Tibial artery (tissue), 4 donors: ENCODE results near the gene IGF1R.

ENCODE experiments used
- DNase-seq, 2 donors: peaks; one replicate each; pipeline ENCODE4 v3.0.0-alpha.2; 2019
- H3K27ac ChIP-seq, 2 donors: fragments of 200-600 bp; sonication (generic) in 1 of 2; 1 replicate in 1 of 2; 2 replicates in 1 of 2; pipeline ENCODE4 v1.5.1; 2018 to 2019; ENCODE audit warnings: mild to moderate bottlenecking in 1 of 2
- H3K27me3 ChIP-seq, 2 donors: fragments of 200-600 bp; sonication (generic) in 1 of 2; one replicate each; pipeline versions ENCODE4 v1.5.1 to v1.6.0; 2016 to 2019
- H3K36me3 ChIP-seq, 3 donors: fragments of 200-600 bp; sonication (generic) in 2 of 3; one replicate each; pipeline ENCODE4 v1.5.1; 2016 to 2019; ENCODE audit warnings: mild to moderate bottlenecking in 2 of 3
- H3K4me1 ChIP-seq, 4 donors: fragments of 200-600 bp; sonication (generic) in 2 of 4; 1 replicate in 3 of 4; 2 replicates in 1 of 4; pipeline ENCODE4 v1.5.1; 2016 to 2019
- H3K4me3 ChIP-seq, 2 donors: fragments of 200-600 bp; sonication (generic) in 1 of 2; 1 replicate in 1 of 2; 2 replicates in 1 of 2; pipeline ENCODE4 v1.5.1; 2018 to 2019; ENCODE audit warnings: mild to moderate bottlenecking in 2 of 2
- H3K9me3 ChIP-seq, 3 donors: fragments of 200-600 bp; sonication (generic) in 1 of 3; one replicate each; pipeline ENCODE4 v1.5.1; 2016 to 2019
- intact Hi-C: fragments of 100-400 bp; cut with DNase I; formaldehyde crosslinking; loops from one replicate; pipeline ENCODE4 v1.15.0; 2023; ENCODE audit warnings: low total_unique reads
- TF ChIP-seq, protein P1 (sequence below), 2 experiments: fragments of 200-600 bp in 1 of 2; fragments of 450-650 bp in 1 of 2; IDR thresholded peaks; one replicate each; pipeline ENCODE4 v1.5.1; 2017 to 2019; ENCODE audit warnings: antibody characterized with exemption in 2 of 2, mild to moderate bottlenecking in 1 of 2, moderate library complexity in 1 of 2

Gene IGF1R

DNA sequence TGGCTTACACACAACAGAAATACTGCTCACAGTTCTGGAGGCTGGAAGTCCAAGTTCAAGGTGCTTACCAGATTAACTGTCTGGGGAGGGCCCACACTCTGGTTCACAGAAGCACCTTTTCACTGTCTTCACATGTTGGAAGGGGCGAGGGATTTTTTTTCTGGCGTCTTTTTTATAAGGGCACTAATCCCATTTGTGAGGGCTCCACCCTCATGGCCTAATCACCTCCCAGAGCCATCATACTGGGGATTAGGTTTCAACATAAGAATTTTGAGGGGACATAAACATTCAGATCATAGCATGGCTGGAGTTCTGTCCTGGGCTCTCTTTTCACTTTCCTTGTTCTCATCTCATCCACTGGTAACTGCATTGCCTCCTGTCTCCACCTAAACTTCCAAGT is 63.5 kb downstream of the IGF1R start:
- no peak for DNase-seq
- intact Hi-C loops = no loop called here
- H3K4me3 ChIP-seq = no peak overlapping the region
- no peaks in the 10 kb centered on the region for H3K27me3 ChIP-seq
- peaks cover 0 to 3% (median 0%) of the 10 kb centered on the region in 3 donors for H3K9me3 ChIP-seq
- TF ChIP-seq, protein P1, sequence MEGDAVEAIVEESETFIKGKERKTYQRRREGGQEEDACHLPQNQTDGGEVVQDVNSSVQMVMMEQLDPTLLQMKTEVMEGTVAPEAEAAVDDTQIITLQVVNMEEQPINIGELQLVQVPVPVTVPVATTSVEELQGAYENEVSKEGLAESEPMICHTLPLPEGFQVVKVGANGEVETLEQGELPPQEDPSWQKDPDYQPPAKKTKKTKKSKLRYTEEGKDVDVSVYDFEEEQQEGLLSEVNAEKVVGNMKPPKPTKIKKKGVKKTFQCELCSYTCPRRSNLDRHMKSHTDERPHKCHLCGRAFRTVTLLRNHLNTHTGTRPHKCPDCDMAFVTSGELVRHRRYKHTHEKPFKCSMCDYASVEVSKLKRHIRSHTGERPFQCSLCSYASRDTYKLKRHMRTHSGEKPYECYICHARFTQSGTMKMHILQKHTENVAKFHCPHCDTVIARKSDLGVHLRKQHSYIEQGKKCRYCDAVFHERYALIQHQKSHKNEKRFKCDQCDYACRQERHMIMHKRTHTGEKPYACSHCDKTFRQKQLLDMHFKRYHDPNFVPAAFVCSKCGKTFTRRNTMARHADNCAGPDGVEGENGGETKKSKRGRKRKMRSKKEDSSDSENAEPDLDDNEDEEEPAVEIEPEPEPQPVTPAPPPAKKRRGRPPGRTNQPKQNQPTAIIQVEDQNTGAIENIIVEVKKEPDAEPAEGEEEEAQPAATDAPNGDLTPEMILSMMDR (IDR thresholded peaks at IDR 0.05) = no peak
- H3K27ac ChIP-seq = no peak overlapping the region
- H3K36me3 ChIP-seq = peaks cover 23 to 31% (median 23%) of the 10 kb centered on the region in 3 donors
- H3K4me1 ChIP-seq = peaks cover 3 to 79% (median 60%) of the 10 kb centered on the region in 4 donors

DNA sequence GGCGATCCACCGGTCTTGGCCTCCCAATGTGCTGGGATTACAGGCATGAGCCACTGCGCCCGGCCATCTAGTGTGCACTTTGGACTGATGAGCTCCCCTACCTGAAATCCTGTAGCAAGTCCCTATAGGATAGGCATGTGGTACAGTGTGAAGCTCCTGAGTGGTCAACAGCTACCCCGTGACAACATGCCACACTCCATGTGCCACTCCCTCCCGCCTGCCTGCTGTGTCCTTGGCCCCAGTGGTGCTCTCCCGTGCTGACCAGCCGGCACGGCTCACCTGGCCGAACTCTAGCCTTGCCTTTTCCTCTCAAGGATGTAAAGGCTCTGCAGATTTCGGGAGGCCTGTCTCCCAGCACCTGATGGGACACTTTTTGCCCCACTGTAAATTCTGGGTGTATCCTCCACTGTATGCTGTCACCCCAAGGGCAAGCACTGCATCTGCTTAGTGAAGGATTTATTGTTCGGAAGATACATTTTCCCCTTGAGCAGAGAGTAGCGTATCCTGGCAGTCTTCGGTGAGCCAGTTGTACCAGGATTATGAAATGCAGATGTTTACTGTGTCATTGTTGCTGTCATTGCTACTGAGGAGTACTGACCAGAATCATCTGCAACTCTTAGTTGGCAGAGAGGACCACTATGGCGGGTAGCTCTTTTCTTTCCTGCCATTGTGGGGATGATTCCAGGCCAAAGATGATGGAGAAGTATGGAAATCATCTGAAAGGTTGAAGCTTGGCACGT is 64.7 kb downstream of the IGF1R start:
- H3K9me3 ChIP-seq = peaks cover 0 to 3% (median 0%) of the 10 kb centered on the region in 3 donors
- H3K27me3 ChIP-seq = no peaks in the 10 kb centered on the region
- H3K4me1 ChIP-seq = peaks cover 3 to 78% (median 63%) of the 10 kb centered on the region in 4 donors
- intact Hi-C loops = no loop called here
- no peak for DNase-seq
- H3K36me3 ChIP-seq = peaks cover 13 to 23% (median 18%) of the 10 kb centered on the region in 3 donors
- H3K27ac ChIP-seq = peak overlapping the region; percentile 62 to 76
- no peak overlapping the region for H3K4me3 ChIP-seq
- TF ChIP-seq, protein P1 (IDR thresholded peaks at IDR 0.05) = no peak

DNA sequence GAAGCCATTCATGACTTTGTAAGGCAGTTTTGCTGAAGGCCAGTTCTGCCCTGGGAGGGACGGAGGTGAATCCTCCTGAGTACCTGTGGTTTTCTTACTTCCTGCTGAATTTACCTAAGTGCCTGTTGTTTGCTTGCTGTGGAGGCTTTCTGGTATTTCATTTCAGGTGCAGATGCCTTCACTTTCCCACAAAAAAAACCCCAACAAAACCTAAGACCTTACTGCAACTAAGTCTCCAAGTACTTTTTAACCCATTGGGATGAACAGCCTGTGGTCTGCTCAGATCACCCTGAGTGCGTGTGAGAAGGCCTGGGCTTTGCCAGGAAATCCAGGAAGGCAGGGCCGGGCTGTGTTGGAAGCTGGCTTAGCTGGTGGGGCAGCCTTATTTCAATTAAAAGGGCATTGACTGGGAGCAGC is 65.3 kb downstream of the IGF1R start:
- TF ChIP-seq, protein P1 (IDR thresholded peaks at IDR 0.05) = no peak
- Histone ChIP-seq H3K27me3 (no peaks in the 10 kb centered on the region), H3K27ac (peak overlapping the region; percentile 62 to 76), H3K9me3 (peaks cover 0 to 3% (median 0%) of the 10 kb centered on the region in 3 donors), H3K4me1 (peaks cover 3 to 78% (median 64%) of the 10 kb centered on the region in 4 donors), H3K36me3 (peaks cover 10 to 19% (median 14%) of the 10 kb centered on the region in 3 donors), H3K4me3 (no peak overlapping the region)
- intact Hi-C loops = no loop called here
- no peak for DNase-seq

DNA sequence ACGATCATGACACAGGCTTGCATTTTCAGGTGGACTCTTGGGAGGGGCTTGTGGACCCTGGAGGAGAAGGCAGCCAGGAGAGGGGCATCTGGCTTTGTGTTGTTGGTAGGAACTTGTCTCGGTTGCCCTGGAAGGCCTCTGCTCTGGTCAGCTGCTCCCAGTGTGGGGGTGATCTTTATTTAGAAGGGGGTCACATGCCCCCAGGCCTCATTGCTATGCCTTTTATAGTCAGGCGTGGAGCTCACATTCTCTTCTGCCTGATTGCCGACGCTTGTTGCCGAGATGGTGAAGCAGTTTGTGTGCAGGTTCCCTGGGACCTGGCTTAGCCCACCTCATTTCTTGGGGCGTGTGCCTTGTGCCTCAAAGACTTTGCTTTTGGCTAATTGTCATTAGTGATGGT is 66.6 kb downstream of the IGF1R start:
- peaks cover 3 to 78% (median 68%) of the 10 kb centered on the region in 4 donors for H3K4me1 ChIP-seq
- peak in 1 of 2 donors; percentile 77 for DNase-seq
- H3K36me3 ChIP-seq = peaks cover 10 to 19% (median 14%) of the 10 kb centered on the region in 3 donors
- H3K27me3 ChIP-seq = no peaks in the 10 kb centered on the region
- intact Hi-C loops = no loop called here
- H3K9me3 ChIP-seq = peaks cover 0 to 3% (median 0%) of the 10 kb centered on the region in 3 donors
- TF ChIP-seq, protein P1 (IDR thresholded peaks at IDR 0.05) = no peak
- peak overlapping the region in 1 of 2 donors; percentile 2 for H3K4me3 ChIP-seq
- peak overlapping the region; percentile 62 to 76 for H3K27ac ChIP-seq

DNA sequence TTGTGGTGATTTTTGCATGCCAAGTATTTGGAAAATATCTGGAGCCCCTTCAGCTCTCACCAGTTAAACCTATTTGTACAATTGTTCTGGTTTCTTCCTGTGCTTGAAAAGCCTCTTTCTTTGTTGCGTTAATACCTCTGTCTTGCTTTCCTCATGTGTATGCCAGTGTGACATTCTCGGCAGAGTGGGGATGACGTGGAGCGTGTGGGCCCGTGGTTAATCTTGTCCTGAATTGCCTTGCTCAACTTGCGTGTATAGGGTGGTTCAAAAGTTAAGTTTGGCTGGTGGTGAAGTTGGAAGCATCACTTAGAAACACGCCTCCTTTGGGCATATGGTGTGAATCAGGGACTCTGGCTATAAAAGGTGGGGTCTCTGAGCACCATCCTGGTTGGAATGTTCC is 67.1 kb downstream of the IGF1R start:
- H3K27me3 ChIP-seq = no peaks in the 10 kb centered on the region
- H3K4me1 ChIP-seq = peaks cover 3 to 79% (median 71%) of the 10 kb centered on the region in 4 donors
- H3K36me3 ChIP-seq = peaks cover 10 to 19% (median 14%) of the 10 kb centered on the region in 3 donors
- DNase-seq = peak in 1 of 2 donors; percentile 75
- peak overlapping the region in 1 of 2 donors; percentile 2 for H3K4me3 ChIP-seq
- TF ChIP-seq, protein P1 (IDR thresholded peaks at IDR 0.05) = no peak
- H3K27ac ChIP-seq = peak overlapping the region; percentile 62 to 76
- intact Hi-C loops = no loop called here
- H3K9me3 ChIP-seq = peaks cover 0 to 3% (median 0%) of the 10 kb centered on the region in 3 donors
